ENCODE data around the gene CPB1.
"Not testable (repeated sequence)": the region's sequence is repeated elsewhere in the genome, so short reads cannot be mapped to it uniquely, and the experiment has no call there.

The CPB1 gene

GRCh38 chr3:148827585-148827984, at the start of gene CPB1:
CPB1 (plus strand) TSS chr3:148827811; CDS start chr3:148827824, 13 bp downstream.
- no peak for DNase-seq (ENCODE audit: low read depth in 2 of 2)
- no peak for TF ChIP-seq CTCF (IDR thresholded peaks at IDR 0.05; ENCODE audit: low read depth, low read length)
- H3K4me3 ChIP-seq (replicated peaks in 1 of 2; ENCODE audit: low read depth in 2 of 2, low read length in 2 of 2) = no peak within 1 kb of the TSS

GRCh38 chr3:148778926-148779325, 48.7 kb upstream of the CPB1 start:
- no peak overlapping the region for H3K4me3 ChIP-seq (replicated peaks in 1 of 2; ENCODE audit: low read depth in 2 of 2, low read length in 2 of 2)
- no peak for TF ChIP-seq CTCF (IDR thresholded peaks at IDR 0.05; ENCODE audit: low read depth, low read length)
- DNase-seq (ENCODE audit: low read depth in 2 of 2) = no peak

GRCh38 chr3:148785026-148785425, 42.6 kb upstream of the CPB1 start:
- not testable (repeated sequence) for H3K4me3 ChIP-seq (replicated peaks in 1 of 2; ENCODE audit: low read depth in 2 of 2, low read length in 2 of 2); DNase-seq (ENCODE audit: low read depth in 2 of 2)

GRCh38 chr3:148786159-148786558, 41.5 kb upstream of the CPB1 start:
- H3K4me3 ChIP-seq (replicated peaks in 1 of 2; ENCODE audit: low read depth in 2 of 2, low read length in 2 of 2); DNase-seq (ENCODE audit: low read depth in 2 of 2): not testable (repeated sequence)

GRCh38 chr3:148789146-148789545, 38.5 kb upstream of the CPB1 start:
- no peak overlapping the region for H3K4me3 ChIP-seq (replicated peaks in 1 of 2; ENCODE audit: low read depth in 2 of 2, low read length in 2 of 2)
- peak in 1 of 2 donors; percentile 35 for DNase-seq (ENCODE audit: low read depth in 2 of 2)
- no peak for TF ChIP-seq CTCF (IDR thresholded peaks at IDR 0.05; ENCODE audit: low read depth, low read length)

GRCh38 chr3:148789906-148790305, 37.7 kb upstream of the CPB1 start:
- no peak overlapping the region for H3K4me3 ChIP-seq (replicated peaks in 1 of 2; ENCODE audit: low read depth in 2 of 2, low read length in 2 of 2)
- TF ChIP-seq CTCF (IDR thresholded peaks at IDR 0.05; ENCODE audit: low read depth, low read length) = no peak
- DNase-seq (ENCODE audit: low read depth in 2 of 2) = no peak

GRCh38 chr3:148790370-148790769, 37.2 kb upstream of the CPB1 start:
- no peak for DNase-seq (ENCODE audit: low read depth in 2 of 2)
- H3K4me3 ChIP-seq (replicated peaks in 1 of 2; ENCODE audit: low read depth in 2 of 2, low read length in 2 of 2) = no peak overlapping the region
- TF ChIP-seq CTCF (IDR thresholded peaks at IDR 0.05; ENCODE audit: low read depth, low read length) = no peak

- TF ChIP-seq CTCF (IDR thresholded peaks at IDR 0.05; ENCODE audit: low read depth, low read length) = no peak
- peak; percentile 4 to 49 for DNase-seq (ENCODE audit: low read depth in 2 of 2)
- H3K4me3 ChIP-seq (replicated peaks in 1 of 2; ENCODE audit: low read depth in 2 of 2, low read length in 2 of 2) = no peak overlapping the region
These were observed 36.5 kb upstream of the CPB1 start for GRCh38 chr3:148790851-148791735.
